Posterior cingulate gyrus (tissue), 11 donors: ENCODE measurements around the gene ZKSCAN1.
"Not testable (repeated sequence)": the region's sequence is repeated elsewhere in the genome, so short reads cannot be mapped to it uniquely, and the experiment has no call there.

ENCODE experiments used
- DNase-seq, 10 donors: peaks; one replicate each; pipeline versions ENCODE4 v3.0.0 to v3.0.0-alpha.2; 2020 to 2021; ENCODE audit warnings: mixed read lengths in 3 of 10
- intact Hi-C: fragments of 100-400 bp; cut with DNase I; formaldehyde crosslinking; loops from one replicate; pipeline ENCODE4 v1.15.1; 2023

ZKSCAN1 gene

DNA sequence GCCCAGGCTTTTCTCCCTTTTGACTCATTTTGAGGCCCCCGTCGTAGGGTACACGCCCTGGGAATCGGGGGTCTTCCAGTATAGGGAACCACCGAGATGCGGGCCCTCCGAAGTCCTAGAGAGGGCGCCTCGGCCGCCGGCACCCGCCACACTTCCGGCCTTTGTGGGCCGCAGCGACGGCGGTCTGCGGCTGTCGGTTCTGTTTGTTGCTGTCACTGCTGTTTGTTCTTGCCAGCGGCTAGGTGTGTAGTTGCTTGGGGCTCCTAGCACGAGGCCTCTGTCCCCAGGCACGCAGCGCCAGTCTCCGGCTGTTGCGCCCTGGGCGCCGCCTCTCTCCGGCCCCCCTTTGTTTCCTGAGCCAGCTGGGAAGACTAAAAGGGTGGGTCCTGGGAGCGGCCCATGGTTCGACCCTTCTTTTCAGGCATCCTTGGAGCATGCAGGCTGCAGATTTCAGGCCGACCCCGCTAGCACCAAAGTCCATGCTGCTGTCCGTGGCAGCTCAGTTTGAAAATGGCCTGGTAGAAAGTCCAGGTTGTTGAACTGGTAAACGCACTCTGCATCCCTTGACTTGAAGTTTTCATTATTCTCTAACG lies 17.8 kb upstream of the ZKSCAN1 start:
- intact Hi-C loops, result no loop called here
- DNase-seq, result peak in 6 of 10 donors; percentile 41 to 92 (median 67)

- intact Hi-C loops, result no loop called here
- DNase-seq, result no peak
These were observed 15.2 kb upstream of the ZKSCAN1 start for GRCh38 chr7:100000239-100000638.

GRCh38 chr7:100003711-100004661 lies 11.4 kb upstream of the ZKSCAN1 start:
- peak in 7 of 10 donors; percentile 20 to 91 (median 40) for DNase-seq
- intact Hi-C loops, result no loop called here

DNA sequence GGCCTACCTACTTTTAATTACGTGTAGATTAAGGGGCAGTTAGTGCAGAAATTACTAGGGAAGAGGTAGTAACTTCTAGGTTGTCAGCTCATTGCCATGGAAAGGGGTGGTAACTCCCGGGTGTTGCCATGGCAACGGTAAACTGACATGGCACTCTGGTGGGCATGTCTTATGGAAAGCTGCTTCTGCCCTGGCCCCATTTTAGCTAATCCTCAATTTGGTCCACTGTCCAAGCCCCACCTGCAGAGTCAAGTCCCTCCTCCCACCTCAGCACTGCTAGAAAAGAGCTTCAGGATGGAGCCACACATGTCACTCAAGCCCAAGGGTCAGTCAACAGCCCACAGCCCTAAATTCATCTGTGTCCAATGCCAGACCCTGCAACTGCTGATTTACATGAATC lies 7.5 kb upstream of the ZKSCAN1 start:
- DNase-seq, result no peak
- intact Hi-C loops, result no loop called here

DNA sequence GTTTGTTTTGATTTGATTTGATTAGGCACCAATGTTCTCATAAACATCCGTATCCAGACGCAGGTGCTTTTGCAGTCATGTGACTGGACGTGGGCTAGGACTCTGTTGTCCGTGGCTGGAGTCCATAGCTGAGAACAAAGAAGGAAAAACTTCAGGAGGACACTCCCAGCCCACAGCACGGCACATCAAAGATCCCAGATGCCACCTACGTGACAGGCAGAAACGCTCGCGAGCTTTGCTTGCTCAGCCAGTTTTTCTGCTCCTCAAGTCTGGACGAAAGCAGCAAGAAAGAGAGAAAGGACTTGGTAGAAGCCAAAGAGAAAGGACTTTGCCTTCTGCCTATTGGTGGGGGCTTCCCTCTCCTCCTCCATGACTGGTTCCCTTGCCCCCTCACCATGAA lies 6.9 kb upstream of the ZKSCAN1 start:
- intact Hi-C loops, result no loop called here
- no peak for DNase-seq

GRCh38 chr7:100009952-100010351 lies 5.4 kb upstream of the ZKSCAN1 start:
- DNase-seq, result peak in 1 of 10 donors; percentile 70
- intact Hi-C loops, result not testable (repeated sequence)

- intact Hi-C loops, result no loop called here
- no peak for DNase-seq
These were observed 4.5 kb upstream of the ZKSCAN1 start for GRCh38 chr7:100010901-100011300.

DNA sequence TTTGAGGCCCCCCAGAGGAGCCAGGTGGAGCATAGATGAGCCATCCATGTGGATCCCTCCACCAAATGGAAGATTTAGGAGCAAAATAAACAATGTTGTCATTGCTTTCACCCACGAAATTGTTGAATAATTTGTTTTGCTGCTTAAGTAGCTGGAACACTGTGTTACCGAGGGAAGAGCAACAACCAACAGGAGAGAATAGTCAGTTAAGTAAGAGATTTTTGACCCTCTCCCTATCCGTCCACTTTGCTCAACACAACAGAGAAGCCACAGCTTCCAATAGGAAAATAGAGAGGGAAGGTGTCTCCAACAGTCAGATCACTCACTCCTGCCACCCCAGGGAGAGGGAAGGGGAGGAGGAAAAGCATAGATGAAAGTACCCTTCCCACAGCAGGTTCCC lies 3.9 kb upstream of the ZKSCAN1 start:
- intact Hi-C loops, result no loop called here
- no peak for DNase-seq

DNA sequence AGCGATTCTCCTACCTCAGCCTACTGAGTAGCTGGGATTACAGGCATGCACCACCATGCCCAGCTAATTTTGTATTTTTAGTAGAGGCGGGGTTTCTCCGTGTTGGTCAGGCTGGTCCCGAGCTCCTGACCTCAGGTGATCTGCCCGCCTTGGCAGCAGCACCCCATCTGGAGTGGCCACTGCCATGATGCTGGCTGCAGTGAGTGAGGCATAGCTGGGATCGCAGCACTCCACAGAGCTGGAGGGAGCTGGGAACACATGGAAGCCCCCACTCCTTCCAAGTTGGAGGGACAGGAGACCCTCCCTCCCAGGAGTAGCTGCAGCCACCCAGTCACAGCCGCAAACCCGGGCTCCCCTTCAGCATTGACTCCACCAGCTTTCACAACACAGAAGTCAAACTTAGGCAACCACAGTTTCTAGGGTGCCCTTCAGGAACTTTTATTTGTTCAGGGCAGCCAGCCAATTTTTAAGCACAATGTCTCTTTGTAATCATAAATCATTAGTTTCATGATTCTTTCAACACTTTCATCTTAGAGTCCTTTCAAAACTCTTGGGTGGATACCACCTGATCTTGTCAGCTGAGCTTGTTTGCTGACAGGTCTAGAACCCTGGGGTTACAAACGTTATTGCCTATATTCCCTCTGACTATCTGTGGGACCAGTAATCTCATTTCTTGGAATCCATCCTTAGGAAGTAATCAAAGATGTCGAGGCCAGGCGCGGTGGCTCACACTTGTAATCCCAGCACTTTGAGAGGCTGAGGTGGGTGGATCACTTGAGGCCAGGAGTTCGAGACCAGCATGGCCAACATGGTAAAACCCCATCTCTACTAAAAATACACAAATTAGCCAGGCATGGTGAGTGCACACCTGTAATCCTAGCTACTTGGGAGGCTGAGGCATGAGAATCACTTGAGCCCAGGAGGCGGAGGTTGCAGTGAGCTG lies 2.7 kb upstream of the ZKSCAN1 start:
- intact Hi-C loops, DNase-seq: not testable (repeated sequence)

GRCh38 chr7:100013328-100013676 lies 2.1 kb upstream of the ZKSCAN1 start:
- no peak for DNase-seq

GRCh38 chr7:100016215-100016901 lies 962 bp downstream of the ZKSCAN1 start:
- DNase-seq, result peak in 7 of 10 donors; percentile 22 to 90 (median 55)
- intact Hi-C loops, result no loop called here

More at GRCh38 chr7:100013328-100013676, 2.1 kb upstream of the ZKSCAN1 start:
- intact Hi-C loops, result no loop called here

- DNase-seq, result peak in 1 of 10 donors; percentile 33
- intact Hi-C loops, result no loop called here
These were observed 1.9 kb downstream of the ZKSCAN1 start for GRCh38 chr7:100017300-100017699.

GRCh38 chr7:100017875-100018274 lies 2.5 kb downstream of the ZKSCAN1 start:
- intact Hi-C loops, result no loop called here
- no peak for DNase-seq

GRCh38 chr7:100019908-100020307 lies 4.5 kb downstream of the ZKSCAN1 start:
- no peak for DNase-seq
- intact Hi-C loops, result no loop called here

DNA sequence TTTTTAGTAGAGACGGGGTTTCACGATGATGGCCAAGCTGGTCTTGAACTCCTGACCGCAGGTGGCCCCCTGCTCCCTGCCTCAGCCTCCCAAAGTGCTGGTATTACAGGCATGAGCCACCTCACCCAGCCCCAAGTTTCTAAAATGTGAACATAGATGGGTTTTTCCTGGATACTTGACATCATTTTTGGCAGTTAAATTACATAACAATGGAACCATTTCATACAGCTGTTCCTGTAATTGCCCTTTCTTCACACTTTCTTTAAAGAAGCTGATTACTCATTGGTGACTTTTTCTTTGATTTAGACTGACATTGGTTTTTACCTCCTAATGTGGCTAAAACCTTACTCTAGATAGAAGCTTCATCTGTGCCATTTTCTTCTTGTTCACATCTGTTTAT lies 5.9 kb downstream of the ZKSCAN1 start:
- intact Hi-C loops, result no loop called here
- no peak for DNase-seq

GRCh38 chr7:100022621-100023020 lies 7.2 kb downstream of the ZKSCAN1 start:
- intact Hi-C loops, result no loop called here
- no peak for DNase-seq

GRCh38 chr7:100023526-100023925 lies 8.1 kb downstream of the ZKSCAN1 start:
- DNase-seq, result peak in 1 of 10 donors; percentile 46
- intact Hi-C loops, result no loop called here

DNA sequence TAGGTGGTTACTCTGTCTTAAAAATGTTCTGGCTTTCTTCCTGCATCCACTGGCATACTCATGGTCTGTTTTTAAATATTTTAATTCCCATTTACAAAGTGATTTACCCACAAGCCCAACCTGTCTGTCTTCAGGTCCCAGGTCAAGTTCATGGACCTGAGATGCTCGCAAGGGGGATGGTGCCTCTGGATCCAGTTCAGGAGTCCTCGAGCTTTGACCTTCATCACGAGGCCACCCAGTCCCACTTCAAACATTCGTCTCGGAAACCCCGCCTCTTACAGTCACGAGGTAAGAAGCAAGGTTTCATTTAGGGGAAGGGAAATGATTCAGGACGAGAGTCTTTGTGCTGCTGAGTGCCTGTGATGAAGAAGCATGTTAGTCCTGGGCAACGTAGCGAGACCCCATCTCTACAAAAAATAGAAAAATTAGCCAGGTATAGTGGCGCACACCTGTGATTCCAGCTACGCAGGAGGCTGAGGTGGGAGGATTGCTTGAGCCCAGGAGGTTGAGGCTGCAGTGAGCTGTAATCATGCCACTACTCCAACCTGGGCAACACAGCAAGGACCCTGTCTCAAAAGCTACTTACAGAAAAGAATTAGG lies 8.7 kb downstream of the ZKSCAN1 start:
- DNase-seq, result peak in 1 of 10 donors; percentile 15
- intact Hi-C loops, result no loop called here

DNA sequence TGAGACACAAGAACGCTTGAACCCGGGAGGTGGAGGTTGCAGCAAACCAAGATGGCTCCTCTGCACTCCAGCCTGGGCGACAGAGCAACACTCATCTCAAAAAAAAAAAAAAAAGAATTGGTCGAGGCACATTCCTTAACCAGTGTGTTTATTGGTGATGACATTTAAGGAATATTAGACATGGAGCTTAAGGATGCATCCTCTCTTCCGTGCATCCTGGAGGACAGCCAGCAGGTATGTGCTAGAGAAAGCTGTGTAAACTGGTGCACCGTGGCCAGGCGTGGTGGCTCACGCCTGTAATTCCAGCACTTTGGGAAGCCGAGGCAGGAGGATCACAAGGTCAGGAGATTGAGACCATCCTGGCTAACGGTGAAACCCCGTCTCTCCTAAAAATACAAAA lies 11.8 kb downstream of the ZKSCAN1 start:
- DNase-seq, result peak in 1 of 10 donors; percentile 43
- intact Hi-C loops, result no loop called here

DNA sequence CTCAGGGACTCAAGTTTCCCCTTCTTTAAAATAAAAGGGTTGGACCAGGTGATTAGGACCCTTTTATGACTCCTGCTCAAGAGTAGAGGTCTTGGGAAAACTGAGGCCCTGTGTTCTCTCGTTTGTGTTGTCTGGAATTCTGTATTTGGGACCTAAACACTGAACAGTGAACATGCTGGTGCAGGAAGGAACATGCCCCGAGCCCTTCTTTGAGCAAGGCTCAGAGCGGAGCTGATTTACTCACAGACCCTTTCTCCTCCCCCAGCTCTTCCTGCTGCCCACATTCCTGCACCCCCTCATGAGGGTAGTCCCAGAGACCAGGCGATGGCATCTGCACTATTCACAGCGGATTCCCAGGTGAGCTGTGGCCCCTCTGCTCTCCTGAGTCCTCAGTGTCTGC lies 14.2 kb downstream of the ZKSCAN1 start:
- DNase-seq, result peak in 1 of 10 donors; percentile 26
- intact Hi-C loops, result no loop called here
